Thyroid gland (tissue), 4 donors: ENCODE data around the gene ADAM12. TPM values are rescaled to one million over a fixed set of nuclear protein-coding genes. Genes with fewer than 3 reads are reported as not detected.

Experiments
- DNase-seq, 2 donors: peaks; one replicate each; pipeline ENCODE4 v3.0.0-alpha.2; 2019
- H3K27ac ChIP-seq, 3 donors: fragments of 200-600 bp; sonication (generic); 1 replicate in 2 of 3; 2 replicates in 1 of 3; pipeline ENCODE4 v1.5.1; 2016 to 2019; ENCODE audit warnings: mild to moderate bottlenecking in 1 of 3, moderate library complexity in 1 of 3
- H3K27me3 ChIP-seq: fragments of 200-600 bp; sonication (generic); one replicate; pipeline ENCODE4 v1.5.1; 2019
- H3K36me3 ChIP-seq, 2 donors: fragments of 200-600 bp; sonication (generic); one replicate each; pipeline ENCODE4 v1.5.1; 2016 to 2019
- H3K4me1 ChIP-seq, 2 donors: fragments of 200-600 bp; sonication (generic); one replicate each; pipeline ENCODE4 v1.5.1; 2017 to 2019
- H3K4me3 ChIP-seq, 3 donors: fragments of 200-600 bp; sonication (generic); replicated peaks in 1 of 3; 1 replicate in 2 of 3; 2 replicates in 1 of 3; pipeline ENCODE4 v1.5.1; 2016; ENCODE audit warnings: mild to moderate bottlenecking in 1 of 3
- H3K9me3 ChIP-seq: fragments of 200-600 bp; sonication (generic); one replicate; pipeline ENCODE4 v1.5.1; 2017
- CTCF ChIP-seq, 6 experiments: fragments of 200-600 bp in 3 of 6; fragments of 450-650 bp in 3 of 6; sonication (generic) in 3 of 6; IDR thresholded peaks; one replicate each; pipeline ENCODE4 v1.5.1; 2016 to 2019; ENCODE audit warnings: antibody characterized with exemption in 6 of 6, mild to moderate bottlenecking in 2 of 6, inconsistent platforms in 1 of 6, moderate library complexity in 1 of 6
- POLR2A ChIP-seq, 2 donors: fragments of 450-650 bp; IDR thresholded peaks; one replicate each; pipeline ENCODE4 v1.6.1; 2017; ENCODE audit warnings: antibody characterized with exemption in 2 of 2, mild to moderate bottlenecking in 2 of 2, moderate library complexity in 1 of 2
- WGBS, 2 donors: methylation state at CpG; one replicate each; pipeline ENCODE4 v1.1.5; 2017; 5-methylcytosine and 5-hydroxymethylcytosine counted together
- intact Hi-C: fragments of 100-400 bp; cut with DNase I; formaldehyde crosslinking; loops from one replicate; pipeline ENCODE4 v1.15.1; 2023
- total RNA-seq, 4 donors: library from RNA; depleted of rRNA; stranded (reverse); fragments of >200 nt; gene quantifications; one replicate each; pipeline ENCODE4 v1.2.3, GENCODE V29; 2016

Gene ADAM12
- total RNA-seq, 4 donors from 2014 or later = 0.20 to 0.94 (median 0.63) TPM

- no peaks in the 10 kb centered on the region for H3K27me3 ChIP-seq
- H3K4me3 ChIP-seq = no peak overlapping the region
- H3K36me3 ChIP-seq = no peaks in the 10 kb centered on the region
- intact Hi-C loops = no loop called here
- H3K27ac ChIP-seq = no peak overlapping the region
- TF ChIP-seq POLR2A (IDR thresholded peaks at IDR 0.05) (no peak), CTCF (IDR thresholded peaks at IDR 0.05) (no peak)
- no peaks in the 10 kb centered on the region for H3K9me3 ChIP-seq
- DNase-seq = no peak
- 92 to 94% methylated on average over 3 of the region's 3 CpGs for WGBS, 2 donors
- H3K4me1 ChIP-seq = no peaks in the 10 kb centered on the region
Observed at GRCh38 chr10:126397156-126397555, 8.9 kb upstream of the ADAM12 start.

GRCh38 chr10:126394948-126395347 is 6.7 kb upstream of the ADAM12 start:
- H3K36me3 ChIP-seq = no peaks in the 10 kb centered on the region
- no peak for TF ChIP-seq POLR2A (IDR thresholded peaks at IDR 0.05)
- TF ChIP-seq CTCF (IDR thresholded peaks at IDR 0.05) = no peak
- WGBS, 2 donors = 85 to 100% methylated on average over 2 of the region's 2 CpGs
- H3K27me3 ChIP-seq = no peaks in the 10 kb centered on the region
- intact Hi-C loops = no loop called here
- H3K27ac ChIP-seq = no peak overlapping the region
- DNase-seq = no peak
- no peaks in the 10 kb centered on the region for H3K9me3 ChIP-seq
- no peaks in the 10 kb centered on the region for H3K4me1 ChIP-seq
- no peak overlapping the region for H3K4me3 ChIP-seq

GRCh38 chr10:126393076-126393475 is 4.8 kb upstream of the ADAM12 start:
- TF ChIP-seq POLR2A (IDR thresholded peaks at IDR 0.05) (no peak), CTCF (IDR thresholded peaks at IDR 0.05) (no peak)
- peaks cover 0 to 7% of the 10 kb centered on the region in 2 donors for H3K4me1 ChIP-seq
- 84 to 85% methylated on average over 4 of the region's 4 CpGs for WGBS, 2 donors
- no peaks in the 10 kb centered on the region for H3K36me3 ChIP-seq
- DNase-seq = no peak
- H3K4me3 ChIP-seq = no peak overlapping the region
- intact Hi-C loops = no loop called here
- H3K27ac ChIP-seq = no peak overlapping the region
- H3K27me3 ChIP-seq = no peaks in the 10 kb centered on the region
- H3K9me3 ChIP-seq = no peaks in the 10 kb centered on the region

GRCh38 chr10:126392469-126392868 is 4.2 kb upstream of the ADAM12 start:
- H3K4me3 ChIP-seq = no peak overlapping the region
- 73 to 74% methylated on average over 8 of the region's 8 CpGs for WGBS, 2 donors
- no peaks in the 10 kb centered on the region for H3K36me3 ChIP-seq
- no peaks in the 10 kb centered on the region for H3K9me3 ChIP-seq
- H3K4me1 ChIP-seq = peaks cover 3 to 13% of the 10 kb centered on the region in 2 donors
- no peaks in the 10 kb centered on the region for H3K27me3 ChIP-seq
- intact Hi-C loops = no loop called here
- DNase-seq = no peak
- TF ChIP-seq CTCF (IDR thresholded peaks at IDR 0.05) (no peak), POLR2A (IDR thresholded peaks at IDR 0.05) (no peak)
- no peak overlapping the region for H3K27ac ChIP-seq

GRCh38 chr10:126392068-126392467 is 3.8 kb upstream of the ADAM12 start:
- Histone ChIP-seq H3K27me3 (no peaks in the 10 kb centered on the region), H3K36me3 (no peaks in the 10 kb centered on the region), H3K4me1 (peaks cover 6 to 16% of the 10 kb centered on the region in 2 donors), H3K9me3 (no peaks in the 10 kb centered on the region), H3K27ac (no peak overlapping the region), H3K4me3 (no peak overlapping the region)
- TF ChIP-seq POLR2A (IDR thresholded peaks at IDR 0.05) (no peak), CTCF (IDR thresholded peaks at IDR 0.05) (no peak)
- no peak for DNase-seq
- 89 to 93% methylated on average over 6 of the region's 6 CpGs for WGBS, 2 donors
- intact Hi-C loops = no loop called here
